ENCODE data around the gene FAM174C. TPM values are rescaled to one million over a fixed set of nuclear protein-coding genes. Genes with fewer than 3 reads are reported as not detected.

FAM174C gene
- polyA plus RNA-seq, 1 donor = 16.3 TPM

GRCh38 chr19:1250437-1251260 is 24.7 kb upstream of the FAM174C start:
- DNase-seq = peak; percentile 63

GRCh38 chr19:1251330-1252220 is 23.8 kb upstream of the FAM174C start:
- DNase-seq = peak; percentile 69

- DNase-seq = peak; percentile 78
These were observed 23.0 kb upstream of the FAM174C start for GRCh38 chr19:1252221-1252820.

- DNase-seq = peak; percentile 68
These were observed 22.4 kb upstream of the FAM174C start for GRCh38 chr19:1252821-1253513.

- no peak for DNase-seq
These were observed 21.7 kb upstream of the FAM174C start for GRCh38 chr19:1253514-1254080.

- DNase-seq = no peak
These were observed 21.2 kb upstream of the FAM174C start for GRCh38 chr19:1254081-1254527.

GRCh38 chr19:1254530-1255185 is 20.7 kb upstream of the FAM174C start:
- no peak for DNase-seq

GRCh38 chr19:1255186-1256161 is 19.9 kb upstream of the FAM174C start:
- no peak for DNase-seq

GRCh38 chr19:1256646-1257474 is 18.5 kb upstream of the FAM174C start:
- no peak for DNase-seq

- DNase-seq = no peak
These were observed 17.7 kb upstream of the FAM174C start for GRCh38 chr19:1257475-1258162.

- no peak for DNase-seq
These were observed 17.2 kb upstream of the FAM174C start for GRCh38 chr19:1258163-1258492.

GRCh38 chr19:1258707-1259205 is 16.6 kb upstream of the FAM174C start:
- no peak for DNase-seq

- DNase-seq = no peak
These were observed 16.0 kb upstream of the FAM174C start for GRCh38 chr19:1259206-1259875.

- no peak for DNase-seq
These were observed 15.2 kb upstream of the FAM174C start for GRCh38 chr19:1259876-1260748.

GRCh38 chr19:1260749-1261537 is 14.4 kb upstream of the FAM174C start:
- peak; percentile 99 for DNase-seq

- DNase-seq = no peak
These were observed 13.9 kb upstream of the FAM174C start for GRCh38 chr19:1261538-1261797.
